Natural killer cell (primary cell): ENCODE results near the gene RAB6B. TPM values are rescaled to one million over a fixed set of nuclear protein-coding genes. Genes with fewer than 3 reads are reported as not detected.

Experiments used
- ATAC-seq, 3 donors: fragments of 150-1000 bp in 2 of 3; fragments of 200-7000 bp in 1 of 3; cut with Tn5 transposase; 1 replicate in 1 of 3; 2 replicates in 2 of 3; pipeline ENCODE4 v1.10.0; 2021; ENCODE audit warnings: mild to moderate bottlenecking in 2 of 3, moderate library complexity in 2 of 3
- DNase-seq, 2 donors: peaks; one replicate each; pipeline versions ENCODE4 v3.0.0 to v3.0.0-alpha.2; 2013 to 2021; ENCODE audit warnings: mixed read lengths in 1 of 2
- H3K27ac ChIP-seq: one replicate; pipeline ENCODE4 v1.5.1; 2013; ENCODE audit warnings: mild to moderate bottlenecking, low read length
- H3K27me3 ChIP-seq: one replicate; pipeline ENCODE4 v1.6.1; 2013; ENCODE audit warnings: low read length; ENCODE audit not compliant: control insufficient read depth, insufficient read depth
- H3K36me3 ChIP-seq: one replicate; pipeline ENCODE4 v1.6.1; 2013; ENCODE audit warnings: low read length; ENCODE audit not compliant: control insufficient read depth, insufficient read depth
- H3K4me1 ChIP-seq: one replicate; pipeline ENCODE4 v1.6.1; 2013; ENCODE audit warnings: low read length; ENCODE audit not compliant: control insufficient read depth, insufficient read depth
- H3K4me3 ChIP-seq: one replicate; pipeline ENCODE4 v1.5.1; 2013; ENCODE audit warnings: low read length
- H3K9me3 ChIP-seq: one replicate; pipeline ENCODE4 v1.6.1; 2013; ENCODE audit warnings: low read length; ENCODE audit not compliant: control insufficient read depth, insufficient read depth
- H3K27ac Mint-ChIP-seq, 2 donors: one replicate each; pipeline ENCODE4 v1.8.0; 2022; ENCODE audit warnings: mild to moderate bottlenecking in 2 of 2, mixed read lengths in 2 of 2, moderate library complexity in 1 of 2
- H3K27me3 Mint-ChIP-seq, 2 donors: one replicate each; pipeline ENCODE4 v1.8.0; 2022; ENCODE audit warnings: low read depth in 2 of 2, mixed read lengths in 2 of 2
- H3K36me3 Mint-ChIP-seq: one replicate; pipeline ENCODE4 v1.8.0; 2022; ENCODE audit warnings: mixed read lengths
- H3K4me1 Mint-ChIP-seq, 2 donors: one replicate each; pipeline ENCODE4 v1.8.0; 2022; ENCODE audit warnings: mixed read lengths in 2 of 2
- H3K4me3 Mint-ChIP-seq: one replicate; pipeline ENCODE4 v1.8.0; 2022; ENCODE audit warnings: mild to moderate bottlenecking, moderate library complexity, mixed read lengths
- H3K9me3 Mint-ChIP-seq, 2 donors: one replicate each; pipeline ENCODE4 v1.8.0; 2022; ENCODE audit warnings: mixed read lengths in 2 of 2
- WGBS: methylation state at CpG from one replicate; pipeline ENCODE4 v1.1.7; 2013; ENCODE audit warnings: missing lambda C conversion rate; ENCODE audit not compliant: insufficient coverage; 5-methylcytosine and 5-hydroxymethylcytosine counted together
- intact Hi-C: fragments of 100-400 bp; cut with micrococcal nuclease; formaldehyde crosslinking; loops from one replicate; pipeline ENCODE4 v1.14.2; 2022
- total RNA-seq, 4 donors: library from RNA; stranded (reverse); fragments of 120-200 nt in 1 of 4; gene quantifications; one replicate each; pipeline versions ENCODE4 v1.2.3 to v1.2.4, GENCODE V29; 2013 to 2022
- TF ChIP-seq, protein P1 (sequence below): fragments of 200-600 bp; IDR thresholded peaks from one replicate; pipeline ENCODE4 v1.8.0; 2022; ENCODE audit warnings: antibody characterized with exemption

Gene RAB6B
- total RNA-seq, 3 donors from 2014 or later (not counting 1 experiment from before 2014, with no cell fraction given), result 1.4 to 2.7 (median 1.6) TPM

DNA sequence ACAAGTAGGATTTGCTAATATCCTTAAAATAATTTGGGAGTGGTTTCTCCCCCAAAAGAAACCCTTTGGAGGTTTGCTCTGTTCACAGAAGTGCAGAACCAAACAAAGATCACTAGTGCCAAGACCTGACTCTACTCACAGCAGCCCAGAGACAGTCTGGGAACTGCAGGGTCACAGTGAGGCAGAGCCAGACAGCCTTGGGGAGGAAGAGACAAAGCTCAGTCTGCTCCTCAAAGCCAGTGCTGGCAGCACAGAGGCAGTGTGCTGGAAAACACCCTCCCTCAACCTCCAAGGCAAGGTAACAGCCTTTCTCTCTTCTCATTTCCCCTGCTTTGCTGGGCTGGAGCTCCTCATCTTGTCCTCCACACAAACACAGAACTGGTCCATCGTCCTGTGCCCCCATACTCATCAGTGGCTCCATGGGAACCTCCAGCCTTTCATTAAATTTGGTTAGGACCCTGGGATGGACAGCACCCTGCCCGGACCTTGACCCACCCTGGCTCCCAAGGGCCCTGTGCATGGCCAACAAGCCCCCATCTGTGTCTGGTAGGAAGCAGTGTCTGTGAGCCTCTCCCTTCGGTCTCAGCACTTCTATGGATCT, 12.6 kb downstream of the RAB6B start:
- ATAC-seq, result no peak
- no peak overlapping the region for H3K4me3 Mint-ChIP-seq
- H3K36me3 Mint-ChIP-seq, result peaks cover 5% of the 10 kb centered on the region
- Histone ChIP-seq H3K9me3 (no peaks in the 10 kb centered on the region), H3K27ac (peak overlapping the region; percentile 23), H3K27me3 (no peaks in the 10 kb centered on the region), H3K4me3 (no peak overlapping the region), H3K4me1 (peaks cover 35% of the 10 kb centered on the region), H3K36me3 (no peaks in the 10 kb centered on the region)
- peaks cover 0 to 7% of the 10 kb centered on the region in 2 donors for H3K27me3 Mint-ChIP-seq
- TF ChIP-seq, protein P1, sequence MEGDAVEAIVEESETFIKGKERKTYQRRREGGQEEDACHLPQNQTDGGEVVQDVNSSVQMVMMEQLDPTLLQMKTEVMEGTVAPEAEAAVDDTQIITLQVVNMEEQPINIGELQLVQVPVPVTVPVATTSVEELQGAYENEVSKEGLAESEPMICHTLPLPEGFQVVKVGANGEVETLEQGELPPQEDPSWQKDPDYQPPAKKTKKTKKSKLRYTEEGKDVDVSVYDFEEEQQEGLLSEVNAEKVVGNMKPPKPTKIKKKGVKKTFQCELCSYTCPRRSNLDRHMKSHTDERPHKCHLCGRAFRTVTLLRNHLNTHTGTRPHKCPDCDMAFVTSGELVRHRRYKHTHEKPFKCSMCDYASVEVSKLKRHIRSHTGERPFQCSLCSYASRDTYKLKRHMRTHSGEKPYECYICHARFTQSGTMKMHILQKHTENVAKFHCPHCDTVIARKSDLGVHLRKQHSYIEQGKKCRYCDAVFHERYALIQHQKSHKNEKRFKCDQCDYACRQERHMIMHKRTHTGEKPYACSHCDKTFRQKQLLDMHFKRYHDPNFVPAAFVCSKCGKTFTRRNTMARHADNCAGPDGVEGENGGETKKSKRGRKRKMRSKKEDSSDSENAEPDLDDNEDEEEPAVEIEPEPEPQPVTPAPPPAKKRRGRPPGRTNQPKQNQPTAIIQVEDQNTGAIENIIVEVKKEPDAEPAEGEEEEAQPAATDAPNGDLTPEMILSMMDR, result no peak
- peaks cover 0 to 6% of the 10 kb centered on the region in 2 donors for H3K9me3 Mint-ChIP-seq
- intact Hi-C loops, result no loop called here
- 86% methylated on average over 3 of the region's 3 CpGs for WGBS
- DNase-seq, result peak in 1 of 2 donors; percentile 6
- H3K27ac Mint-ChIP-seq, result no peak overlapping the region
- peaks cover 15 to 20% of the 10 kb centered on the region in 2 donors for H3K4me1 Mint-ChIP-seq

- no peaks in the 10 kb centered on the region for H3K9me3 ChIP-seq
- TF ChIP-seq, protein P1, result no peak
- H3K27me3 Mint-ChIP-seq, result peaks cover 0 to 7% of the 10 kb centered on the region in 2 donors
- peak overlapping the region; percentile 51 for H3K27ac ChIP-seq
- no peaks in the 10 kb centered on the region for H3K27me3 ChIP-seq
- H3K4me3 Mint-ChIP-seq, result no peak overlapping the region
- intact Hi-C loops, result no loop called here
- H3K4me1 ChIP-seq, result peaks cover 35% of the 10 kb centered on the region
- no peak overlapping the region for H3K4me3 ChIP-seq
- peaks cover 15 to 20% of the 10 kb centered on the region in 2 donors for H3K4me1 Mint-ChIP-seq
- H3K36me3 Mint-ChIP-seq, result peaks cover 9% of the 10 kb centered on the region
- peak overlapping the region in 1 of 2 donors; percentile 73 for H3K27ac Mint-ChIP-seq
- DNase-seq, result peak in 1 of 2 donors; percentile 31
- H3K36me3 ChIP-seq, result no peaks in the 10 kb centered on the region
- H3K9me3 Mint-ChIP-seq, result peaks cover 0 to 7% of the 10 kb centered on the region in 2 donors
- 73% methylated on average over 5 of the region's 5 CpGs for WGBS
- ATAC-seq, result peak in 1 of 3 donors; percentile 64
These were observed 13.5 kb downstream of the RAB6B start for GRCh38 chr3:133881939-133882825.

- H3K36me3 Mint-ChIP-seq, result peaks cover 9% of the 10 kb centered on the region
- Histone ChIP-seq H3K4me1 (peaks cover 35% of the 10 kb centered on the region), H3K27ac (peak overlapping the region; percentile 51), H3K27me3 (no peaks in the 10 kb centered on the region), H3K36me3 (no peaks in the 10 kb centered on the region), H3K9me3 (no peaks in the 10 kb centered on the region), H3K4me3 (no peak overlapping the region)
- intact Hi-C loops, result no loop called here
- peaks cover 15 to 20% of the 10 kb centered on the region in 2 donors for H3K4me1 Mint-ChIP-seq
- DNase-seq (no peak), ATAC-seq (no peak)
- TF ChIP-seq, protein P1, result no peak
- H3K27me3 Mint-ChIP-seq, result peaks cover 3 to 11% of the 10 kb centered on the region in 2 donors
- peak overlapping the region in 1 of 2 donors; percentile 73 for H3K27ac Mint-ChIP-seq
- H3K9me3 Mint-ChIP-seq, result peaks cover 0 to 7% of the 10 kb centered on the region in 2 donors
- no peak overlapping the region for H3K4me3 Mint-ChIP-seq
- WGBS, result 72% methylated on average over 1 of the region's 1 CpG
These were observed 14.2 kb downstream of the RAB6B start for GRCh38 chr3:133881492-133881891.
